Endothelial cell (in vitro differentiated cells): ENCODE measurements around the gene ACHE. TPM values are rescaled to one million over a fixed set of nuclear protein-coding genes. Genes with fewer than 3 reads are reported as not detected.

ENCODE experiments used
- DNase-seq: peaks from one replicate; pipeline ENCODE4 v3.0.0; 2021; ENCODE audit warnings: low spot score
- H3K27ac Mint-ChIP-seq: one replicate; pipeline ENCODE4 v1.8.0; 2021; ENCODE audit warnings: mixed read lengths, inconsistent platforms; ENCODE audit not compliant: unreplicated experiment
- H3K27me3 Mint-ChIP-seq: one replicate; pipeline ENCODE4 v1.8.0; 2021; ENCODE audit warnings: mild to moderate bottlenecking, moderate library complexity, mixed read lengths, inconsistent platforms; ENCODE audit not compliant: unreplicated experiment
- H3K36me3 Mint-ChIP-seq: one replicate; pipeline ENCODE4 v1.8.0; 2021; ENCODE audit warnings: mild to moderate bottlenecking, low read depth, mixed read lengths, inconsistent platforms; ENCODE audit not compliant: unreplicated experiment
- H3K4me1 Mint-ChIP-seq: one replicate; pipeline ENCODE4 v1.8.0; 2021; ENCODE audit warnings: mild to moderate bottlenecking, mixed read lengths, inconsistent platforms; ENCODE audit not compliant: unreplicated experiment
- H3K4me3 Mint-ChIP-seq: one replicate; pipeline ENCODE4 v1.8.0; 2021; ENCODE audit warnings: mild to moderate bottlenecking, mixed read lengths, inconsistent platforms; ENCODE audit not compliant: unreplicated experiment
- H3K9me3 Mint-ChIP-seq: one replicate; pipeline ENCODE4 v1.8.0; 2021; ENCODE audit warnings: mixed read lengths, inconsistent platforms; ENCODE audit not compliant: unreplicated experiment
- CTCF ChIP-seq: fragments of 200-600 bp; sonication (generic); IDR thresholded peaks from one replicate; pipeline ENCODE4 v1.5.0; 2021; ENCODE audit warnings: antibody characterized with exemption; ENCODE audit not compliant: unreplicated experiment
- total RNA-seq: library from RNA; stranded (reverse); fragmentation: NEBNext Ultra II Directional; extraction: Animal tissue kit (Norgen Biotek cat#: 25700); gene quantifications from one replicate; pipeline ENCODE4 v1.2.1, GENCODE V29; 2021; ENCODE audit not compliant: unreplicated experiment

ACHE gene
- total RNA-seq, 1 donor from 2014 or later = 3.0 TPM

- no peak for DNase-seq
- Mint-ChIP-seq H3K27me3 (peaks cover 10% of the 10 kb centered on the region), H3K27ac (no peak overlapping the region), H3K4me3 (no peak overlapping the region), H3K9me3 (no peaks in the 10 kb centered on the region), H3K4me1 (peaks cover 46% of the 10 kb centered on the region), H3K36me3 (peaks cover 68% of the 10 kb centered on the region)
- no peak for TF ChIP-seq CTCF
Observed at GRCh38 chr7:100882201-100882600, 13.5 kb downstream of the ACHE start.

- H3K9me3 Mint-ChIP-seq = no peaks in the 10 kb centered on the region
- peak overlapping the region; percentile 48 for H3K27ac Mint-ChIP-seq
- H3K36me3 Mint-ChIP-seq = peaks cover 64% of the 10 kb centered on the region
- H3K4me3 Mint-ChIP-seq = no peak overlapping the region
- peaks cover 13% of the 10 kb centered on the region for H3K27me3 Mint-ChIP-seq
- no peak for TF ChIP-seq CTCF
- DNase-seq = no peak
- peaks cover 45% of the 10 kb centered on the region for H3K4me1 Mint-ChIP-seq
Observed at GRCh38 chr7:100881136-100881535, 14.6 kb downstream of the ACHE start.

- no peaks in the 10 kb centered on the region for H3K9me3 Mint-ChIP-seq
- peaks cover 60% of the 10 kb centered on the region for H3K36me3 Mint-ChIP-seq
- TF ChIP-seq CTCF = no peak
- H3K4me1 Mint-ChIP-seq = peaks cover 45% of the 10 kb centered on the region
- no peak overlapping the region for H3K4me3 Mint-ChIP-seq
- peak overlapping the region; percentile 18 for H3K27ac Mint-ChIP-seq
- H3K27me3 Mint-ChIP-seq = peaks cover 13% of the 10 kb centered on the region
- no peak for DNase-seq
Observed at GRCh38 chr7:100880645-100881044, 15.0 kb downstream of the ACHE start.

GRCh38 chr7:100879685-100880261 lies 15.9 kb downstream of the ACHE start:
- no peak for DNase-seq
- no peaks in the 10 kb centered on the region for H3K9me3 Mint-ChIP-seq
- peak overlapping the region; percentile 13 for H3K4me3 Mint-ChIP-seq
- H3K27ac Mint-ChIP-seq = no peak overlapping the region
- H3K36me3 Mint-ChIP-seq = peaks cover 55% of the 10 kb centered on the region
- H3K27me3 Mint-ChIP-seq = peaks cover 14% of the 10 kb centered on the region
- no peak for TF ChIP-seq CTCF
- peaks cover 52% of the 10 kb centered on the region for H3K4me1 Mint-ChIP-seq

GRCh38 chr7:100878685-100879084 lies 17.0 kb downstream of the ACHE start:
- no peak overlapping the region for H3K4me3 Mint-ChIP-seq

More at GRCh38 chr7:100878685-100879084, 17.0 kb downstream of the ACHE start:
- H3K27me3 Mint-ChIP-seq = peaks cover 18% of the 10 kb centered on the region
- H3K9me3 Mint-ChIP-seq = no peaks in the 10 kb centered on the region
- TF ChIP-seq CTCF = no peak
- peaks cover 43% of the 10 kb centered on the region for H3K4me1 Mint-ChIP-seq
- peak overlapping the region; percentile 31 for H3K27ac Mint-ChIP-seq
- peaks cover 52% of the 10 kb centered on the region for H3K36me3 Mint-ChIP-seq
- no peak for DNase-seq
